Naive thymus-derived CD4-positive, alpha-beta T cell (primary cell): Measurements from ENCODE around the gene DLK1. TPM values are rescaled to one million over a fixed set of nuclear protein-coding genes. Genes with fewer than 3 reads are reported as not detected.
A peak's percentile ranks its signal among the peaks of the same experiment; 100 is the strongest.

ENCODE experiments used
- ATAC-seq: fragments of 150-1000 bp; cut with Tn5 transposase; 2 replicates; pipeline ENCODE4 v1.10.0; 2021; ENCODE audit warnings: mild to moderate bottlenecking, moderate library complexity
- CTCF ChIA-PET: fragments of 350-600 bp; sonication (Branson Sonifier 250); formaldehyde crosslinking; loops from one replicate; lab custom pipeline; 2021; ENCODE audit warnings: antibody characterized with exemption; lab: Charles Lee
- POLR2A ChIA-PET: fragments of 350-600 bp; sonication (Branson Sonifier 250); formaldehyde crosslinking; loops from one replicate; lab custom pipeline; 2021; ENCODE audit warnings: antibody characterized with exemption, inconsistent platforms; lab: Charles Lee
- DNase-seq, 9 donors: peaks; one replicate each; pipeline versions ENCODE4 v3.0.0 to v3.0.0-alpha.2; 2020 to 2022; ENCODE audit warnings: mixed read lengths in 1 of 9
- H3K27ac ChIP-seq: one replicate; pipeline ENCODE4 v1.7.0; 2013; ENCODE audit warnings: mild to moderate bottlenecking, low read depth, low read length, moderate library complexity
- H3K27me3 ChIP-seq, 2 donors: one replicate each; pipeline ENCODE4 v1.7.0; 2013; ENCODE audit warnings: low read length in 2 of 2, mild to moderate bottlenecking in 2 of 2, moderate library complexity in 2 of 2; ENCODE audit not compliant: control insufficient read depth in 2 of 2, insufficient read depth in 2 of 2
- H3K36me3 ChIP-seq, 3 experiments: 1 replicate in 2 of 3; 2 replicates in 1 of 3; pipeline ENCODE4 v1.7.0; 2013; ENCODE audit warnings: low read length in 3 of 3, mild to moderate bottlenecking in 3 of 3, moderate library complexity in 1 of 3; ENCODE audit not compliant: insufficient read depth in 3 of 3, control insufficient read depth in 2 of 3
- H3K4me1 ChIP-seq, 2 donors: one replicate each; pipeline ENCODE4 v1.7.0; 2013; ENCODE audit warnings: low read length in 2 of 2, mild to moderate bottlenecking in 2 of 2, moderate library complexity in 1 of 2; ENCODE audit not compliant: control insufficient read depth in 2 of 2, insufficient read depth in 2 of 2
- H3K4me3 ChIP-seq: 2 replicates; pipeline ENCODE4 v1.7.0; 2013; ENCODE audit warnings: mild to moderate bottlenecking, low read length
- H3K9me3 ChIP-seq, 3 experiments: 1 replicate in 2 of 3; 2 replicates in 1 of 3; pipeline ENCODE4 v1.7.0; 2013; ENCODE audit warnings: low read length in 3 of 3; ENCODE audit not compliant: control insufficient read depth in 2 of 3
- H3K27ac Mint-ChIP-seq, 9 donors: one replicate each; pipeline ENCODE4 v1.8.0; 2020 to 2022; ENCODE audit warnings: mixed read lengths in 9 of 9, mild to moderate bottlenecking in 8 of 9, moderate library complexity in 5 of 9, inconsistent platforms in 2 of 9
- H3K27me3 Mint-ChIP-seq, 5 donors: one replicate each; pipeline ENCODE4 v1.8.0; 2021 to 2022; ENCODE audit warnings: mixed read lengths in 5 of 5, mild to moderate bottlenecking in 1 of 5
- H3K36me3 Mint-ChIP-seq, 5 donors: one replicate each; pipeline ENCODE4 v1.8.0; 2020 to 2022; ENCODE audit warnings: mixed read lengths in 5 of 5, mild to moderate bottlenecking in 3 of 5, inconsistent platforms in 1 of 5
- H3K4me1 Mint-ChIP-seq, 7 donors: one replicate each; pipeline ENCODE4 v1.8.0; 2020 to 2022; ENCODE audit warnings: mixed read lengths in 7 of 7, mild to moderate bottlenecking in 3 of 7, inconsistent platforms in 1 of 7
- H3K4me3 Mint-ChIP-seq, 10 donors: one replicate each; pipeline ENCODE4 v1.8.0; 2020 to 2022; ENCODE audit warnings: mild to moderate bottlenecking in 10 of 10, mixed read lengths in 10 of 10, moderate library complexity in 6 of 10, inconsistent platforms in 2 of 10
- H3K9me3 Mint-ChIP-seq, 11 donors: one replicate each; pipeline ENCODE4 v1.8.0; 2020 to 2022; ENCODE audit warnings: mixed read lengths in 11 of 11, mild to moderate bottlenecking in 4 of 11, inconsistent platforms in 1 of 11, moderate library complexity in 1 of 11
- intact Hi-C, 2 donors: fragments of 100-400 bp; cut with micrococcal nuclease; formaldehyde crosslinking; loops; one replicate each; pipeline ENCODE4 v1.15.1; 2023
- polyA plus RNA-seq, 2 donors: library from polyadenylated mRNA; unstranded; fragments of 300-500 nt; fragmentation: Illumina TruSeq; gene quantifications; one replicate each; pipeline ENCODE4 v1.2.3, GENCODE V29; 2021
- total RNA-seq, 6 experiments: library from RNA in 5 of 6; stranded (reverse) in 5 of 6; gene quantifications; 1 replicate in 5 of 6; 2 replicates in 1 of 6; pipeline ENCODE4 v1.2.3 and lab custom pipeline; 2021 to 2026

DLK1 gene
- total and polyA plus RNA-seq, 7 experiments from 2014 or later = not detected

- no peak overlapping the region for H3K27ac Mint-ChIP-seq
These were observed 19.8 kb upstream of the DLK1 start for GRCh38 chr14:100706860-100707259.

GRCh38 chr14:100708425-100709288, 18.0 kb upstream of the DLK1 start:
- Mint-ChIP-seq H3K27ac (no peak overlapping the region), H3K4me1 (peaks cover 0 to 14% (median 0%) of the 10 kb centered on the region in 7 donors), H3K27me3 (peaks cover 16 to 36% (median 29%) of the 10 kb centered on the region in 5 donors), H3K36me3 (no peaks in the 10 kb centered on the region), H3K9me3 (peaks cover 0 to 1% (median 0%) of the 10 kb centered on the region in 11 donors), H3K4me3 (no peak overlapping the region)
- no peak overlapping the region for H3K4me3 ChIP-seq
- no peaks in the 10 kb centered on the region for H3K9me3 ChIP-seq
- no peak overlapping the region for H3K27ac ChIP-seq
- no peak for DNase-seq
- ChIA-PET CTCF (no interaction called here), POLR2A (no interaction called here)
- H3K27me3 ChIP-seq = no peaks in the 10 kb centered on the region
- H3K36me3 ChIP-seq = no peaks in the 10 kb centered on the region
- intact Hi-C loops = no loop called here
- no peak for ATAC-seq
- H3K4me1 ChIP-seq = no peaks in the 10 kb centered on the region

More at GRCh38 chr14:100706860-100707259, 19.8 kb upstream of the DLK1 start:
- no peaks in the 10 kb centered on the region for H3K36me3 ChIP-seq
- intact Hi-C loops = no loop called here
- no peak for ATAC-seq
- CTCF ChIA-PET = no interaction called here
- DNase-seq = no peak
- POLR2A ChIA-PET = no interaction called here
- H3K27me3 ChIP-seq = no peaks in the 10 kb centered on the region
- H3K27ac ChIP-seq = no peak overlapping the region
- no peaks in the 10 kb centered on the region for H3K4me1 ChIP-seq
- no peak overlapping the region for H3K4me3 ChIP-seq
- Mint-ChIP-seq H3K4me3 (peak overlapping the region in 1 of 10 donors; percentile 11), H3K9me3 (no peaks in the 10 kb centered on the region), H3K36me3 (no peaks in the 10 kb centered on the region), H3K27me3 (peaks cover 11 to 26% (median 24%) of the 10 kb centered on the region in 5 donors), H3K4me1 (peaks cover 0 to 10% (median 0%) of the 10 kb centered on the region in 7 donors)
- no peaks in the 10 kb centered on the region for H3K9me3 ChIP-seq

- ATAC-seq (no peak), DNase-seq (peak in 4 of 9 donors; percentile 5 to 39 (median 24))
- Histone ChIP-seq H3K27ac (no peak overlapping the region), H3K4me3 (no peak overlapping the region), H3K4me1 (no peaks in the 10 kb centered on the region), H3K9me3 (no peaks in the 10 kb centered on the region), H3K36me3 (no peaks in the 10 kb centered on the region), H3K27me3 (no peaks in the 10 kb centered on the region)
- CTCF ChIA-PET = interaction anchor here (0.5 to 0.6 kb wide), 2 partner anchors 11 to 98 kb away, joined by 3 read pairs; no protein-coding TSS in a partner anchor
- intact Hi-C loops = no loop called here
- peaks cover 0 to 15% (median 0%) of the 10 kb centered on the region in 7 donors for H3K4me1 Mint-ChIP-seq
- H3K27me3 Mint-ChIP-seq = peaks cover 16 to 38% (median 30%) of the 10 kb centered on the region in 5 donors
- H3K36me3 Mint-ChIP-seq = no peaks in the 10 kb centered on the region
- POLR2A ChIA-PET = no interaction called here
- no peak overlapping the region for H3K27ac Mint-ChIP-seq
- H3K9me3 Mint-ChIP-seq = peaks cover 0 to 1% (median 0%) of the 10 kb centered on the region in 11 donors
- no peak overlapping the region for H3K4me3 Mint-ChIP-seq
These were observed 17.1 kb upstream of the DLK1 start for GRCh38 chr14:100709289-100710284.

- Mint-ChIP-seq H3K27ac (no peak overlapping the region), H3K4me3 (no peak overlapping the region), H3K36me3 (no peaks in the 10 kb centered on the region), H3K9me3 (peaks cover 0 to 1% (median 0%) of the 10 kb centered on the region in 11 donors), H3K4me1 (peaks cover 0 to 15% (median 0%) of the 10 kb centered on the region in 7 donors), H3K27me3 (peaks cover 16 to 38% (median 26%) of the 10 kb centered on the region in 5 donors)
- intact Hi-C loops = no loop called here
- H3K36me3 ChIP-seq = no peaks in the 10 kb centered on the region
- H3K4me1 ChIP-seq = no peaks in the 10 kb centered on the region
- ChIA-PET POLR2A (no interaction called here), CTCF (interaction anchor here (0.6 kb wide), 1 partner anchor 10 kb away, joined by 3 read pairs; no protein-coding TSS in a partner anchor)
- no peaks in the 10 kb centered on the region for H3K27me3 ChIP-seq
- DNase-seq = no peak
- ATAC-seq = no peak
- no peaks in the 10 kb centered on the region for H3K9me3 ChIP-seq
- H3K4me3 ChIP-seq = no peak overlapping the region
- no peak overlapping the region for H3K27ac ChIP-seq
These were observed 16.3 kb upstream of the DLK1 start for GRCh38 chr14:100710391-100710790.

- Histone ChIP-seq H3K27ac (no peak overlapping the region), H3K4me1 (no peaks in the 10 kb centered on the region), H3K27me3 (no peaks in the 10 kb centered on the region), H3K4me3 (no peak overlapping the region), H3K9me3 (no peaks in the 10 kb centered on the region), H3K36me3 (no peaks in the 10 kb centered on the region)
- no peak for DNase-seq
- Mint-ChIP-seq H3K36me3 (no peaks in the 10 kb centered on the region), H3K4me3 (no peak overlapping the region), H3K27me3 (peaks cover 16 to 35% (median 26%) of the 10 kb centered on the region in 5 donors), H3K9me3 (peaks cover 0 to 6% (median 0%) of the 10 kb centered on the region in 11 donors), H3K27ac (no peak overlapping the region), H3K4me1 (peaks cover 0 to 15% (median 0%) of the 10 kb centered on the region in 7 donors)
- ChIA-PET POLR2A (no interaction called here), CTCF (interaction anchor here (0.6 kb wide), 1 partner anchor 10 kb away, joined by 3 read pairs; no protein-coding TSS in a partner anchor)
- no peak for ATAC-seq
- intact Hi-C loops = no loop called here
These were observed 15.7 kb upstream of the DLK1 start for GRCh38 chr14:100710826-100711462.

GRCh38 chr14:100711493-100711892, 15.2 kb upstream of the DLK1 start:
- Histone ChIP-seq H3K9me3 (no peaks in the 10 kb centered on the region), H3K36me3 (no peaks in the 10 kb centered on the region), H3K4me1 (no peaks in the 10 kb centered on the region), H3K27ac (no peak overlapping the region), H3K27me3 (no peaks in the 10 kb centered on the region), H3K4me3 (no peak overlapping the region)
- peaks cover 0 to 6% (median 0%) of the 10 kb centered on the region in 11 donors for H3K9me3 Mint-ChIP-seq
- H3K4me3 Mint-ChIP-seq = no peak overlapping the region
- CTCF ChIA-PET = no interaction called here
- intact Hi-C loops = no loop called here
- POLR2A ChIA-PET = no interaction called here
- H3K27ac Mint-ChIP-seq = no peak overlapping the region
- peaks cover 0 to 15% (median 0%) of the 10 kb centered on the region in 7 donors for H3K4me1 Mint-ChIP-seq
- H3K27me3 Mint-ChIP-seq = peaks cover 16 to 40% (median 27%) of the 10 kb centered on the region in 5 donors
- DNase-seq (no peak), ATAC-seq (peak; percentile 22)
- H3K36me3 Mint-ChIP-seq = no peaks in the 10 kb centered on the region
